A549 (cell line): ENCODE results near the gene ZNF219. TPM values are rescaled to one million over a fixed set of nuclear protein-coding genes. Genes with fewer than 3 reads are reported as not detected.

Experiments
- ATAC-seq, 2 experiments: fragments of 200-7000 bp in 1 of 2; fragments of >200 bp in 1 of 2; cut with Nextera tagmentation in 1 of 2; cut with Tn5 transposase in 1 of 2; 3 replicates each; pipeline versions ENCODE4 v1.8.0 to v1.9.1; 2018 to 2020; ENCODE audit warnings: mild to moderate bottlenecking in 1 of 2, moderate library complexity in 1 of 2
- CTCF ChIA-PET: fragments of 300-600 bp; sonication (Branson Sonifier 250); formaldehyde crosslinking; extraction: SDS; loops from one replicate; lab custom pipeline; 2021; ENCODE audit warnings: antibody characterized with exemption, inconsistent platforms; lab: Yijun Ruan, JAX
- POLR2A ChIA-PET: fragments of 350-600 bp; formaldehyde crosslinking; extraction: SDS; loops from one replicate; lab custom pipeline; 2021; ENCODE audit warnings: antibody characterized with exemption, inconsistent platforms; lab: Yijun Ruan, JAX
- DNase-seq, 2 experiments: peaks; one replicate each; pipeline versions ENCODE4 v3.0.0 to v3.0.0-alpha.2; 2011 to 2016; ENCODE audit warnings: low read depth in 1 of 2, low spot score in 1 of 2
- FAIRE-seq: peaks from 2 replicates; lab custom pipeline; 2011; peaks lifted over from hg19 to GRCh38; lab: Jason Lieb, UNC
- H3K27ac ChIP-seq, 2 experiments: fragments of >200 bp; sonication (Bioruptor Twin); formaldehyde crosslinking; 3 replicates each; pipeline ENCODE4 v1.5.1; 2016 to 2017
- H3K4me1 ChIP-seq: fragments of >200 bp; sonication (Bioruptor Twin); formaldehyde crosslinking; 3 replicates; pipeline ENCODE4 v1.6.1; 2016
- H3K4me2 ChIP-seq: fragments of >200 bp; sonication (Bioruptor Twin); formaldehyde crosslinking; 3 replicates; pipeline ENCODE4 v1.6.1; 2016
- H3K4me3 ChIP-seq: fragments of >200 bp; sonication (Bioruptor Twin); formaldehyde crosslinking; 3 replicates; pipeline ENCODE4 v1.5.1; 2016
- H3K9me3 ChIP-seq: fragments of >200 bp; sonication (Bioruptor Twin); formaldehyde crosslinking; 3 replicates; pipeline ENCODE4 v1.6.1; 2016
- CHD4 ChIP-seq: fragments of 200-600 bp; sonication (generic); IDR thresholded peaks from 2 replicates; pipeline ENCODE4 v1.6.1; 2016; ENCODE audit warnings: antibody characterized with exemption, mild to moderate bottlenecking, borderline replicate concordance
- EP300 ChIP-seq, 2 experiments: fragments of >200 bp; sonication (Bioruptor Twin); formaldehyde crosslinking; IDR thresholded peaks; 2 replicates in 1 of 2; 3 replicates in 1 of 2; pipeline ENCODE4 v1.6.1; 2016 to 2017
- FOSL2 ChIP-seq, 2 experiments: fragments of 450-650 bp in 1 of 2; fragments of >200 bp in 1 of 2; sonication (Bioruptor Twin) in 1 of 2; formaldehyde crosslinking; IDR thresholded peaks; 2 replicates each; pipeline versions ENCODE4 v1.5.0 to v1.6.1; 2016 to 2020; ENCODE audit warnings: mild to moderate bottlenecking in 1 of 2, moderate library complexity in 1 of 2
- GATA3 ChIP-seq: IDR thresholded peaks from 2 replicates; pipeline ENCODE4 v1.6.1; 2012; ENCODE audit warnings: borderline replicate concordance
- HEYL ChIP-seq: fragments of 250-450 bp; sonication (Bioruptor Pico); IDR thresholded peaks from 2 replicates; pipeline ENCODE4 v1.8.0; 2021; ENCODE audit warnings: mild to moderate bottlenecking, moderate library complexity
- JUN ChIP-seq, 2 experiments: fragments of >200 bp; sonication (Bioruptor Twin); formaldehyde crosslinking; IDR thresholded peaks; 2 replicates in 1 of 2; 3 replicates in 1 of 2; pipeline ENCODE4 v1.6.1; 2016 to 2017
- KDM5A ChIP-seq: fragments of 200-600 bp; sonication (generic); IDR thresholded peaks from 2 replicates; pipeline ENCODE4 v1.6.1; 2016; ENCODE audit warnings: antibody characterized with exemption, mild to moderate bottlenecking
- PHF8 ChIP-seq: fragments of 200-600 bp; sonication (generic); IDR thresholded peaks from 2 replicates; pipeline ENCODE4 v1.6.1; 2016; ENCODE audit warnings: low read depth, mild to moderate bottlenecking, antibody characterized with exemption, moderate library complexity, borderline replicate concordance
- RCOR1 ChIP-seq: fragments of 150-350 bp; IDR thresholded peaks from 2 replicates; pipeline ENCODE4 v1.6.1; 2014; ENCODE audit warnings: antibody characterized with exemption, low read length, low read depth
- SREBF2 ChIP-seq: fragments of 450-650 bp; IDR thresholded peaks from 2 replicates; pipeline ENCODE4 v1.6.1; 2014; ENCODE audit warnings: mild to moderate bottlenecking, moderate library complexity
- WGBS: methylation state at CpG from one replicate; pipeline ENCODE4 v1.1.6; 2017; ENCODE audit errors: missing lambda C conversion rate; 5-methylcytosine and 5-hydroxymethylcytosine counted together
- polyA plus RNA-seq, 4 experiments: library from polyadenylated mRNA; depleted of rRNA in 3 of 4; stranded (reverse); fragments of >200 nt; fragmentation: RNase III in 1 of 4; extraction: RNeasy Plus Mini Kit Qiagen cat#74134 plus additional on column Dnase treatment in 1 of 4; gene quantifications; 2 replicates in 3 of 4; 3 replicates in 1 of 4; pipeline ENCODE4 v1.2.3, GENCODE V29; 2011 to 2017
- TF ChIP-seq, protein P1 (sequence below): IDR thresholded peaks from 2 replicates; pipeline ENCODE4 v1.6.1; 2012
- TF ChIP-seq, protein P2 (sequence below): fragments of 250-450 bp; sonication (Bioruptor Pico); IDR thresholded peaks from 2 replicates; pipeline ENCODE4 v1.5.0; 2020; ENCODE audit warnings: low read depth, mild to moderate bottlenecking, moderate library complexity
- TF ChIP-seq, protein P3 (sequence below): fragments of >200 bp; sonication (Bioruptor Twin); formaldehyde crosslinking; IDR thresholded peaks from 3 replicates; pipeline ENCODE4 v1.6.1; 2016

The ZNF219 gene
- polyA plus RNA-seq, 2 of the 4 experiments (the other 2 are of a cell fraction): 17.3 to 31.0 TPM

DNA sequence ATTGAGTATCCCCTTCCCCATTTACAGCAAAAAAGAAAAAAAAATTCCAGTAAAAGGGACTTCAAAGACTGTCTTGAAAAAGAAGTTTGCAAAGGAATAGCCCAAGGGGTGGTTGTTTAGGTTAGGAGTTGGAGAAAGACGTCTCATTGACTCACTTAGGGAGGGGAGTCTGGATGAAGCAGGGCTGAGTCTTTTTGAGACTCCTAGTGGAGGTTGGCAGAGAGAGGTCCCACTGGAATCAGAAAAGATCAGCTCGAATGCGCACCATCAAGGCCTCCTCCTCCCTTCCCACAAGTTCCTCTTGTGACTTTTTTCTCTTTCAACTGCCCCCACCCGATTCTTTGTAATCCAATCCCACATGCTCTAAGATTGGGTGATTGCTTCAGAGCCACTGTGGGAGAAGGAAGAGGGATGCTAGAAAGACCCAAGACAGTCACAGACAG is 26.4 kb downstream of the ZNF219 start (continued):
- TF ChIP-seq, protein P1, sequence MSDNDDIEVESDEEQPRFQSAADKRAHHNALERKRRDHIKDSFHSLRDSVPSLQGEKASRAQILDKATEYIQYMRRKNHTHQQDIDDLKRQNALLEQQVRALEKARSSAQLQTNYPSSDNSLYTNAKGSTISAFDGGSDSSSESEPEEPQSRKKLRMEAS: no peak
- TF ChIP-seq EP300 (IDR thresholded peaks at IDR 0.05): no peak
- TF ChIP-seq SREBF2: no peak
- no peak for TF ChIP-seq HEYL (CRISPR knock-in tag)
- TF ChIP-seq FOSL2 (IDR thresholded peaks at IDR 0.05): no peak
- TF ChIP-seq FOSL2 (CRISPR knock-in tag; IDR thresholded peaks at IDR 0.05): no peak
- TF ChIP-seq, all 56 proteins: peak for 0

DNA sequence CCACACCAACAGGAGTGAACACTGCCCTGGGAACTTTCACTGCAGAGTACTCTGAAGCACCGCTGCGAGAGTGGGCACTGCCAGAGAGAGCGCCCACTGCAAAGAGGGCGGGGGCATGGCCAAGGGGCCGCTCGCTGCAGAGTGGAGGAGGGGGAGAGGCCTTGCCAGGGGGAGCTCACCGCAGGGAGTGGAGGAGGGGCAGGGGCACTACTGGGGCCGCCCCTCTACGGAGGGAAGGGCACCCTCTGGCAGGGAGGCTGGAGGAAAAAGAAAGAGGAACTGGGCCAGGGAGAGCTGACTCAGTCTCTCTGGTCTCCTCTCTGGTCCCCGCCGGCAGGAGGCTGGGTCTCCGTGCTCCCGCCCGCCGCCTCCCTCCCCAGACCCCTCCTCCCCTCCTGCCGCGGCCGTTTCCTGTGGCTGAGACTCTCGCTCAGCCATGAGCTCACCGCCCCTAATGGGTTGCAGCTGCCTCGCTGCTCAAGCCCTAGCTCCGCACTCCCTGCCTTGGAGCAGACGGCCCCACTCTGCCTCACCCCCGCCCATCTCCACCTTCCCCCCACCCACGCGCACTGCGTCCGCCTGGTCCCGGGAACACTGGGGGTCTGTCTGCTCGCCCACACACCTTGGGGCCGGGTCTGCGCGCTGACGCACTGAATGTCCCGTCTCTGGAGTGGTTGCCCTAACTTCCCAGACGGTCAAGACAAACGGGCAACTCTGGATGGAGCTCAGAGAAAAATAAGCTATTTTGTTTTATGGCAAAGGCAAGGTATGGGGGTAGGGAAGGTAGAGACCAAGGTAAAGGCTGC is 27.0 kb downstream of the ZNF219 start:
- 0 out of 5 replicates have a peak, but pooled peaks of 1 of the 2 experiments have one; percentile 32 for TF ChIP-seq JUN (IDR thresholded peaks at IDR 0.05)
- TF ChIP-seq, protein P2, sequence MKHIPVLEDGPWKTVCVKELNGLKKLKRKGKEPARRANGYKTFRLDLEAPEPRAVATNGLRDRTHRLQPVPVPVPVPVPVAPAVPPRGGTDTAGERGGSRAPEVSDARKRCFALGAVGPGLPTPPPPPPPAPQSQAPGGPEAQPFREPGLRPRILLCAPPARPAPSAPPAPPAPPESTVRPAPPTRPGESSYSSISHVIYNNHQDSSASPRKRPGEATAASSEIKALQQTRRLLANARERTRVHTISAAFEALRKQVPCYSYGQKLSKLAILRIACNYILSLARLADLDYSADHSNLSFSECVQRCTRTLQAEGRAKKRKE (CRISPR knock-in tag): no peak
- TF ChIP-seq, all 56 proteins: peak for 1
- Histone ChIP-seq H3K27ac (peak overlapping the region; percentile 83 to 95), H3K9me3 (no peaks in the 10 kb centered on the region), H3K4me1 (peaks cover 23% of the 10 kb centered on the region), H3K4me3 (peak overlapping the region; percentile 79), H3K4me2 (peak overlapping the region; percentile 99)
- DNase-seq: peak; percentile 37 to 58
- FAIRE-seq: no peak
- ChIA-PET CTCF (interaction anchor here (0.5 to 15.5 kb wide), 20 partner anchors 9 to 442 kb away, joined by 3 to 369 read pairs (median 4); partner anchors contain the start of genes RNASE8, TMEM253 and ZNF219), POLR2A (interaction anchor here (0.6 to 2.2 kb wide), 9 partner anchors 12 to 101 kb away, joined by 3 to 10 read pairs (median 6); no protein-coding TSS in a partner anchor)
- peak; percentile 45 to 67 for ATAC-seq
- WGBS: 72% methylated on average over 8 of the region's 37 CpGs

DNA sequence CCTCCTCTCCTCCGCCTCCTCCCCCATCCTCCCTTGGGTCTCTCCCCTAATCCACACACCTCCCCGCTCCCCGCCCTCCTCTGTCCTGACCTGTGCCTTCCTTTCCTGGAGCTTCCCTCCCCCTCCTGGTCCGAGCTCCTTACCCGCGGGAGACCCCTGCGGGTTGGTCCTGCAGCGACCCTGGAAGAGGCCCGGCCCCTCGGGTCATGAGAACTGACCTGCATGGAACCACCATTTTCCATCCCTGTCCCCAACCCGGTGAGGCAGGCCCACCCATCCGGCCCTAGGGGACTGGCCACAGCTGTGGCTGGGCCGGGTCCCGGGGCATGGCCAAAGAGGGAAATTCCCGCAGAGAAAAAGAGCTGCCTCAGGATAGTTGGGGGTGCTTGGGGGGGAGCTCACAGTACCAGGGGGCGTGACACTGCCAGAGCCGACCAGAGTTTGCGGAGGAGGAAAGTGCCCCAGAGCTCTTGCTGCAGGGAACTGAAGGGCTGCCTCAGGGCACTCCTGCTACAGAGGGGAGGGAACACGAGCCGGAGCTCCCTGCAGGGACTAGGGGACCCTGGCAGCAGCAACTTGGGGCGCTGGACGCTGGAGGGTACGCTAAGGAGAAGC is 27.7 kb downstream of the ZNF219 start:
- Histone ChIP-seq H3K9me3 (no peaks in the 10 kb centered on the region), H3K4me2 (peak overlapping the region; percentile 99), H3K27ac (peak overlapping the region; percentile 83 to 95), H3K4me3 (peak overlapping the region; percentile 79), H3K4me1 (peaks cover 23% of the 10 kb centered on the region)
- POLR2A ChIA-PET: interaction anchor here (0.9 to 2.2 kb wide), 9 partner anchors 12 to 100 kb away, joined by 3 to 10 read pairs (median 6); no protein-coding TSS in a partner anchor
- ATAC-seq: peak; percentile 41 to 60
- TF ChIP-seq KDM5A: no peak
- no peak for TF ChIP-seq CHD4
- 0 out of 2 replicates have a peak, but pooled peaks have one; percentile 16 for TF ChIP-seq PHF8
- TF ChIP-seq, all 56 proteins: peak for 1
- peak in 1 of 2 experiments; percentile 40 for DNase-seq
- CTCF ChIA-PET: interaction anchor here (0.5 to 15.5 kb wide), 16 partner anchors 8 to 211 kb away, joined by 3 to 369 read pairs (median 6); partner anchors contain the start of genes TMEM253 and ZNF219
- no peak for FAIRE-seq
- 2% methylated on average over 18 of the region's 23 CpGs for WGBS

DNA sequence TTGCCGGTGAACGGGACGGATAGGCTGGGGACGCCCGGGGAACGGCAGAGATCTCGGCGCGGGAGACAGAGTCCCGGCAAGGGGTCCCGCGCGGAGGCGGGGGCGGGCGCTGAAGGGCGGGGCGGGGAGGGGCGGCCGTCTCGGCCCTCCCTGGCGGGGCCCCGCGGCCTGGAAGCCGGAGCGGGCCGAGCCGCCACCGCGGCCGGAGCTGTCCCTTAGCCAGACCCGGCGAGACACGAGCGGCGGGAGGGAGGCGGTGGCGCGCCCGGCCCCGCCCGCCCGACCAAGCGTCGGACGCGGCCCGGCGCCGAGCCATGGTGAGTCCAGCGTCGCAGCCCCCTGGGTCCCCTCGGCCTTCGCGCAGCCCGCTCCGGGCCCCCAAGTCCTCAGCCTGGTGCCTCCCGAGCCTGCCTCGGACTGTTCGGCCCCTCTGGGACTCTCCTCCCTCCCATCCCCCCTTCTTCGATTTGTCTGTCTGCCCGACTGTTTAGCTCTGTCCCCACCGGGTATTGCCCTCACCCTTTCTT is 28.3 kb downstream of the ZNF219 start, which contains the start of gene ARHGEF40:
TSS of gene ARHGEF40 (plus strand) at position 222 of the 527 bp plus-strand sequence. CDS start at position 315, 93 bp downstream.
- peak within 1 kb of the TSS; percentile 83 to 95 for H3K27ac ChIP-seq
- FAIRE-seq: no peak
- TF ChIP-seq JUN (IDR thresholded peaks at IDR 0.05) (peak in 1 of 2 experiments; percentile 36; a peak in 1 of 5 replicates), RCOR1 (no peak), GATA3 (no peak)
- TF ChIP-seq, protein P1: 0 out of 2 replicates have a peak, but pooled peaks have one; percentile 28
- TF ChIP-seq, protein P3, sequence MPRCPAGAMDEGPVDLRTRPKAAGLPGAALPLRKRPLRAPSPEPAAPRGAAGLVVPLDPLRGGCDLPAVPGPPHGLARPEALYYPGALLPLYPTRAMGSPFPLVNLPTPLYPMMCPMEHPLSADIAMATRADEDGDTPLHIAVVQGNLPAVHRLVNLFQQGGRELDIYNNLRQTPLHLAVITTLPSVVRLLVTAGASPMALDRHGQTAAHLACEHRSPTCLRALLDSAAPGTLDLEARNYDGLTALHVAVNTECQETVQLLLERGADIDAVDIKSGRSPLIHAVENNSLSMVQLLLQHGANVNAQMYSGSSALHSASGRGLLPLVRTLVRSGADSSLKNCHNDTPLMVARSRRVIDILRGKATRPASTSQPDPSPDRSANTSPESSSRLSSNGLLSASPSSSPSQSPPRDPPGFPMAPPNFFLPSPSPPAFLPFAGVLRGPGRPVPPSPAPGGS: no peak
- TF ChIP-seq, all 56 proteins: peak for 2
- DNase-seq (peak in 1 of 2 experiments; percentile 40), ATAC-seq (peak; percentile 53 to 57)
- Histone ChIP-seq H3K4me1 (peaks cover 23% of the 10 kb centered on the region), H3K4me3 (peak within 1 kb of the TSS; percentile 79), H3K9me3 (no peaks in the 10 kb centered on the region), H3K4me2 (peak within 1 kb of the TSS; percentile 99)
- ChIA-PET POLR2A (interaction anchor here (0.9 to 2.2 kb wide), 7 partner anchors 17 to 99 kb away, joined by 3 to 10 read pairs (median 6); no protein-coding TSS in a partner anchor), CTCF (interaction anchor here (1.0 to 15.5 kb wide), 11 partner anchors 12 to 56 kb away, joined by 3 to 369 read pairs (median 8); partner anchors contain the start of genes TMEM253 and ZNF219)
- under 1% methylated on average over 12 of the region's 63 CpGs for WGBS
